Measurements from ENCODE around the gene SLC12A7.
"Not testable (repeated sequence)": the region's sequence is repeated elsewhere in the genome, so short reads cannot be mapped to it uniquely, and the experiment has no call there.

GRCh38 chr5:1097988-1098385 is 13.9 kb downstream of the SLC12A7 start:
- TF ChIP-seq CTCF (tag by site-specific recombination; IDR thresholded peaks at IDR 0.05); ZNF335 (tag by site-specific recombination; conservative IDR thresholded peaks at IDR 0.05); YY1 (tag by site-specific recombination; IDR thresholded peaks at IDR 0.05); ZNF157 (tag by site-specific recombination; IDR thresholded peaks at IDR 0.05); ZNF274 (IDR thresholded peaks at IDR 0.05; ENCODE audit: low read length); ZNF274 (tag by site-specific recombination; IDR thresholded peaks at IDR 0.05; ENCODE audit: borderline replicate concordance); ZBTB20 (tag by site-specific recombination; IDR thresholded peaks at IDR 0.05): not testable (repeated sequence)
